ENCODE data around the gene ADAMTS17. TPM values are rescaled to one million over a fixed set of nuclear protein-coding genes. Genes with fewer than 3 reads are reported as not detected.

The ADAMTS17 gene
- total RNA-seq, 1 experiment from 2014 or later = 4.2 TPM

GRCh38 chr15:99993681-99994131 lies 348.1 kb downstream of the ADAMTS17 start:
- RAD21 ChIA-PET (ENCODE audit: low non-redundant PET in 1 of 2, low total read pairs in 2 of 2, uncharacterized antibody in 2 of 2, unreplicated experiment in 2 of 2) = no interaction called here
- no TSS peak for BruUV-seq (replicated peaks)
- no peak for DNase-seq (ENCODE audit: low read depth, low spot score)

More at GRCh38 chr15:99993681-99994131, 348.1 kb downstream of the ADAMTS17 start:
- Histone ChIP-seq H2AFZ (ENCODE audit: low read depth, low read length, poor library complexity, severe bottlenecking) (no peak overlapping the region), H4K20me1 (ENCODE audit: insufficient read depth) (no peaks in the 10 kb centered on the region), H3K79me2 (ENCODE audit: insufficient read depth, low read length) (no peaks in the 10 kb centered on the region), H3K27me3 (ENCODE audit: insufficient read depth, low read length) (no peaks in the 10 kb centered on the region), H3K27ac (ENCODE audit: low read depth, low read length) (no peak overlapping the region), H3K9me2 (ENCODE audit: insufficient read depth) (no peaks in the 10 kb centered on the region), H3K9ac (ENCODE audit: low read length) (no peak overlapping the region), H3K9me3 (ENCODE audit: control insufficient read depth in 1 of 2, insufficient read depth in 1 of 2, low read depth in 1 of 2, low read length in 2 of 2) (no peaks in the 10 kb centered on the region), H3K4me2 (ENCODE audit: low read length) (no peak overlapping the region), H3K4me3 (replicated peaks in 1 of 2; ENCODE audit: low read depth in 1 of 2, low read length in 2 of 2) (no peak overlapping the region), H3K4me1 (ENCODE audit: control insufficient read depth in 1 of 2, insufficient read depth in 2 of 2, low read length in 2 of 2) (no peaks in the 10 kb centered on the region; a peak in 1 of 4 replicates), H3K36me3 (ENCODE audit: control insufficient read depth in 1 of 2, insufficient read depth in 2 of 2, low read length in 2 of 2) (no peaks in the 10 kb centered on the region)
- ChIA-PET POLR2A (no interaction called here), CTCF (no interaction called here)
- intact Hi-C loops (cut with micrococcal nuclease) = no loop called here
- no peak for ATAC-seq
- TF ChIP-seq ZFX (IDR thresholded peaks at IDR 0.05) (no peak), TCF7L2 (IDR thresholded peaks at IDR 0.05; ENCODE audit: borderline replicate concordance, extremely low read depth, insufficient read depth, insufficient read length) (no peak), CBX3 (IDR thresholded peaks at IDR 0.05; ENCODE audit: low read depth) (no peak), EGR1 (IDR thresholded peaks at IDR 0.05; ENCODE audit: low read depth) (no peak), POLR2A (IDR thresholded peaks at IDR 0.05; ENCODE audit: borderline replicate concordance, extremely low read depth, insufficient read depth, insufficient read length) (no peak), EZH2 (IDR thresholded peaks at IDR 0.05) (no peak), POLR2AphosphoS5 (IDR thresholded peaks at IDR 0.05; ENCODE audit: low read depth, low read length) (no peak), ELF1 (IDR thresholded peaks at IDR 0.05; ENCODE audit: borderline replicate concordance, low read depth) (no peak), CEBPB (IDR thresholded peaks at IDR 0.05; ENCODE audit: low read depth) (no peak), SIN3A (IDR thresholded peaks at IDR 0.05; ENCODE audit: low read depth) (no peak), SP1 (IDR thresholded peaks at IDR 0.05; ENCODE audit: low read depth) (no peak), RAD21 (IDR thresholded peaks at IDR 0.05; ENCODE audit: low read depth) (no peak), EZH2phosphoT487 (IDR thresholded peaks at IDR 0.05; ENCODE audit: borderline replicate concordance) (no peak), SRF (IDR thresholded peaks at IDR 0.05; ENCODE audit: low read depth) (no peak), YY1 (IDR thresholded peaks at IDR 0.05; ENCODE audit: extremely low read depth, insufficient replicate concordance, low read depth, low read length) (no peak)
- TF ChIP-seq, protein P1, sequence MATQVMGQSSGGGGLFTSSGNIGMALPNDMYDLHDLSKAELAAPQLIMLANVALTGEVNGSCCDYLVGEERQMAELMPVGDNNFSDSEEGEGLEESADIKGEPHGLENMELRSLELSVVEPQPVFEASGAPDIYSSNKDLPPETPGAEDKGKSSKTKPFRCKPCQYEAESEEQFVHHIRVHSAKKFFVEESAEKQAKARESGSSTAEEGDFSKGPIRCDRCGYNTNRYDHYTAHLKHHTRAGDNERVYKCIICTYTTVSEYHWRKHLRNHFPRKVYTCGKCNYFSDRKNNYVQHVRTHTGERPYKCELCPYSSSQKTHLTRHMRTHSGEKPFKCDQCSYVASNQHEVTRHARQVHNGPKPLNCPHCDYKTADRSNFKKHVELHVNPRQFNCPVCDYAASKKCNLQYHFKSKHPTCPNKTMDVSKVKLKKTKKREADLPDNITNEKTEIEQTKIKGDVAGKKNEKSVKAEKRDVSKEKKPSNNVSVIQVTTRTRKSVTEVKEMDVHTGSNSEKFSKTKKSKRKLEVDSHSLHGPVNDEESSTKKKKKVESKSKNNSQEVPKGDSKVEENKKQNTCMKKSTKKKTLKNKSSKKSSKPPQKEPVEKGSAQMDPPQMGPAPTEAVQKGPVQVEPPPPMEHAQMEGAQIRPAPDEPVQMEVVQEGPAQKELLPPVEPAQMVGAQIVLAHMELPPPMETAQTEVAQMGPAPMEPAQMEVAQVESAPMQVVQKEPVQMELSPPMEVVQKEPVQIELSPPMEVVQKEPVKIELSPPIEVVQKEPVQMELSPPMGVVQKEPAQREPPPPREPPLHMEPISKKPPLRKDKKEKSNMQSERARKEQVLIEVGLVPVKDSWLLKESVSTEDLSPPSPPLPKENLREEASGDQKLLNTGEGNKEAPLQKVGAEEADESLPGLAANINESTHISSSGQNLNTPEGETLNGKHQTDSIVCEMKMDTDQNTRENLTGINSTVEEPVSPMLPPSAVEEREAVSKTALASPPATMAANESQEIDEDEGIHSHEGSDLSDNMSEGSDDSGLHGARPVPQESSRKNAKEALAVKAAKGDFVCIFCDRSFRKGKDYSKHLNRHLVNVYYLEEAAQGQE (IDR thresholded peaks at IDR 0.05; ENCODE audit: low read depth) = no peak
- TF ChIP-seq, protein P2, sequence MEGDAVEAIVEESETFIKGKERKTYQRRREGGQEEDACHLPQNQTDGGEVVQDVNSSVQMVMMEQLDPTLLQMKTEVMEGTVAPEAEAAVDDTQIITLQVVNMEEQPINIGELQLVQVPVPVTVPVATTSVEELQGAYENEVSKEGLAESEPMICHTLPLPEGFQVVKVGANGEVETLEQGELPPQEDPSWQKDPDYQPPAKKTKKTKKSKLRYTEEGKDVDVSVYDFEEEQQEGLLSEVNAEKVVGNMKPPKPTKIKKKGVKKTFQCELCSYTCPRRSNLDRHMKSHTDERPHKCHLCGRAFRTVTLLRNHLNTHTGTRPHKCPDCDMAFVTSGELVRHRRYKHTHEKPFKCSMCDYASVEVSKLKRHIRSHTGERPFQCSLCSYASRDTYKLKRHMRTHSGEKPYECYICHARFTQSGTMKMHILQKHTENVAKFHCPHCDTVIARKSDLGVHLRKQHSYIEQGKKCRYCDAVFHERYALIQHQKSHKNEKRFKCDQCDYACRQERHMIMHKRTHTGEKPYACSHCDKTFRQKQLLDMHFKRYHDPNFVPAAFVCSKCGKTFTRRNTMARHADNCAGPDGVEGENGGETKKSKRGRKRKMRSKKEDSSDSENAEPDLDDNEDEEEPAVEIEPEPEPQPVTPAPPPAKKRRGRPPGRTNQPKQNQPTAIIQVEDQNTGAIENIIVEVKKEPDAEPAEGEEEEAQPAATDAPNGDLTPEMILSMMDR (IDR thresholded peaks at IDR 0.05 in 2 of 3, conservative IDR thresholded peaks at IDR 0.05 in 1 of 3; ENCODE audit: borderline replicate concordance in 1 of 3, insufficient read depth in 1 of 3, low read depth in 2 of 3, low read length in 2 of 3) = no peak
- TF ChIP-seq, protein P3, sequence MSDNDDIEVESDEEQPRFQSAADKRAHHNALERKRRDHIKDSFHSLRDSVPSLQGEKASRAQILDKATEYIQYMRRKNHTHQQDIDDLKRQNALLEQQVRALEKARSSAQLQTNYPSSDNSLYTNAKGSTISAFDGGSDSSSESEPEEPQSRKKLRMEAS (IDR thresholded peaks at IDR 0.05) = no peak

Data from HCT116 (cell line).